ENCODE results near the gene ZNF778. TPM values are rescaled to one million over a fixed set of nuclear protein-coding genes. Genes with fewer than 3 reads are reported as not detected.

The ZNF778 gene
- total RNA-seq, 1 donor from 2014 or later, result 10.3 TPM

GRCh38 chr16:89192956-89193575 lies 24.4 kb upstream of the ZNF778 start:
- DNase-seq (ENCODE audit: low read depth), result peak; percentile 27
- no peaks in the 10 kb centered on the region for H3K36me3 ChIP-seq (ENCODE audit: control insufficient read depth, insufficient read depth, low read length)
- FAIRE-seq, result no peak
- H3K4me3 ChIP-seq (ENCODE audit: low read depth, low read length), result peak overlapping the region; percentile 4
- peaks cover 5% of the 10 kb centered on the region for H3K27me3 ChIP-seq (ENCODE audit: control insufficient read depth, insufficient read depth, low read length)
- no peak for TF ChIP-seq CTCF (IDR thresholded peaks at IDR 0.05; ENCODE audit: insufficient read depth, low read length, severe bottlenecking)

GRCh38 chr16:89193576-89194293 lies 23.8 kb upstream of the ZNF778 start:
- Histone ChIP-seq H3K27me3 (ENCODE audit: control insufficient read depth, insufficient read depth, low read length) (peaks cover 5% of the 10 kb centered on the region), H3K36me3 (ENCODE audit: control insufficient read depth, insufficient read depth, low read length) (no peaks in the 10 kb centered on the region), H3K4me3 (ENCODE audit: low read depth, low read length) (no peak overlapping the region)
- TF ChIP-seq CTCF (IDR thresholded peaks at IDR 0.05; ENCODE audit: insufficient read depth, low read length, severe bottlenecking), result no peak
- no peak for FAIRE-seq
- no peak for DNase-seq (ENCODE audit: low read depth)

- no peak for FAIRE-seq
- Histone ChIP-seq H3K4me3 (ENCODE audit: low read depth, low read length) (no peak overlapping the region), H3K27me3 (ENCODE audit: control insufficient read depth, insufficient read depth, low read length) (peaks cover 9% of the 10 kb centered on the region), H3K36me3 (ENCODE audit: control insufficient read depth, insufficient read depth, low read length) (no peaks in the 10 kb centered on the region)
- DNase-seq (ENCODE audit: low read depth), result no peak
- TF ChIP-seq CTCF (IDR thresholded peaks at IDR 0.05; ENCODE audit: insufficient read depth, low read length, severe bottlenecking), result no peak
Measured at GRCh38 chr16:89194340-89195311, 22.9 kb upstream of the ZNF778 start.

GRCh38 chr16:89195521-89196171 lies 21.9 kb upstream of the ZNF778 start:
- H3K4me3 ChIP-seq (ENCODE audit: low read depth, low read length), result no peak overlapping the region
- peaks cover 19% of the 10 kb centered on the region for H3K27me3 ChIP-seq (ENCODE audit: control insufficient read depth, insufficient read depth, low read length)
- no peak for TF ChIP-seq CTCF (IDR thresholded peaks at IDR 0.05; ENCODE audit: insufficient read depth, low read length, severe bottlenecking)
- DNase-seq (ENCODE audit: low read depth) (no peak), FAIRE-seq (no peak)
- H3K36me3 ChIP-seq (ENCODE audit: control insufficient read depth, insufficient read depth, low read length), result no peaks in the 10 kb centered on the region

- no peak for FAIRE-seq
Measured at GRCh38 chr16:89197033-89197632, 20.4 kb upstream of the ZNF778 start.

More at GRCh38 chr16:89197033-89197632, 20.4 kb upstream of the ZNF778 start:
- Histone ChIP-seq H3K4me3 (ENCODE audit: low read depth, low read length) (no peak overlapping the region), H3K36me3 (ENCODE audit: control insufficient read depth, insufficient read depth, low read length) (no peaks in the 10 kb centered on the region), H3K27me3 (ENCODE audit: control insufficient read depth, insufficient read depth, low read length) (peaks cover 18% of the 10 kb centered on the region)
- TF ChIP-seq CTCF (IDR thresholded peaks at IDR 0.05; ENCODE audit: insufficient read depth, low read length, severe bottlenecking), result no peak
- DNase-seq (ENCODE audit: low read depth), result no peak

Data from bronchial epithelial cell (primary cell).